ENCODE results near the gene MTMR2. TPM values are rescaled to one million over a fixed set of nuclear protein-coding genes. Genes with fewer than 3 reads are reported as not detected.
A peak's percentile ranks its signal among the peaks of the same experiment; 100 is the strongest.

MTMR2 gene
- polyA plus RNA-seq, 2 of the 4 experiments (the other 2 are of a cell fraction): 22.2 to 28.7 TPM

- peaks cover 6% of the 10 kb centered on the region for H3K9me3 ChIP-seq
- H3K27ac ChIP-seq: no peak overlapping the region
- no peak for FAIRE-seq
- POLR2A ChIA-PET: no interaction called here
- H3K4me3 ChIP-seq: no peak overlapping the region
- WGBS (ENCODE audit: missing lambda C conversion rate): 23% methylated on average over 4 of the region's 4 CpGs
- no peaks in the 10 kb centered on the region for H3K4me1 ChIP-seq
- H3K4me2 ChIP-seq: no peak overlapping the region
- CTCF ChIA-PET: no interaction called here
- no peak for DNase-seq (ENCODE audit: low read depth in 1 of 2, low spot score in 1 of 2)
- TF ChIP-seq ZNF302 (CRISPR knock-in tag; IDR thresholded peaks at IDR 0.05): no peak
- TF ChIP-seq TP53 (CRISPR knock-in tag; IDR thresholded peaks at IDR 0.05): no peak
- TF ChIP-seq ZFP36 (IDR thresholded peaks at IDR 0.05; ENCODE audit: borderline replicate concordance, partially characterized antibody): peak; percentile 82
- TF ChIP-seq EHMT2 (IDR thresholded peaks at IDR 0.05; ENCODE audit: low read depth): no peak
- no peak for TF ChIP-seq POLR2AphosphoS2 (conservative IDR thresholded peaks at IDR 0.05; ENCODE audit: low read length)
- ATAC-seq: no peak
These were observed 20.7 kb upstream of the MTMR2 start for GRCh38 chr11:95944623-95945022.

- ChIA-PET POLR2A (no interaction called here), CTCF (no interaction called here)
- TF ChIP-seq ATOH8 (CRISPR knock-in tag; IDR thresholded peaks at IDR 0.05; ENCODE audit: low read depth) (no peak), ZSCAN20 (CRISPR knock-in tag; IDR thresholded peaks at IDR 0.05) (no peak), MYC (IDR thresholded peaks at IDR 0.05; ENCODE audit: borderline replicate concordance, low read length) (no peak), KDM5A (IDR thresholded peaks at IDR 0.05) (no peak), JUN (IDR thresholded peaks at IDR 0.05) (no peak), SMC3 (IDR thresholded peaks at IDR 0.05) (no peak), BCL3 (IDR thresholded peaks at IDR 0.05) (no peak), NR3C1 (IDR thresholded peaks at IDR 0.05) (no peak), MAZ (IDR thresholded peaks at IDR 0.05; ENCODE audit: borderline replicate concordance, low read depth, low read length) (no peak), TP53 (CRISPR knock-in tag; IDR thresholded peaks at IDR 0.05) (no peak), HOXB13 (CRISPR knock-in tag; IDR thresholded peaks at IDR 0.05; ENCODE audit: low read depth) (no peak), USF2 (IDR thresholded peaks at IDR 0.05) (no peak)
- H3K4me3 ChIP-seq: no peak overlapping the region
- no peak for ATAC-seq
- no peak overlapping the region for H3K4me2 ChIP-seq
- FAIRE-seq: no peak
- 67% methylated on average over 1 of the region's 1 CpG for WGBS (ENCODE audit: missing lambda C conversion rate)
- H3K9me3 ChIP-seq: peaks cover 6% of the 10 kb centered on the region
- no peaks in the 10 kb centered on the region for H3K4me1 ChIP-seq
- H3K27ac ChIP-seq: no peak overlapping the region
- no peak for DNase-seq (ENCODE audit: low read depth in 1 of 2, low spot score in 1 of 2)
These were observed 19.6 kb upstream of the MTMR2 start for GRCh38 chr11:95943546-95943945.

- WGBS (ENCODE audit: missing lambda C conversion rate): 76% methylated on average over 6 of the region's 6 CpGs
- H3K9me3 ChIP-seq: no peaks in the 10 kb centered on the region; the same call in 2 of the 3 replicates
- no peak overlapping the region for H3K4me3 ChIP-seq
- no peak overlapping the region for H3K27ac ChIP-seq
- no peaks in the 10 kb centered on the region for H3K4me1 ChIP-seq
- ChIA-PET POLR2A (no interaction called here), CTCF (interaction anchor here (1.2 kb wide), 1 partner anchor 458 kb away, joined by 3 read pairs; no protein-coding TSS in a partner anchor)
- H3K4me2 ChIP-seq: no peak overlapping the region
- no peak for FAIRE-seq
- DNase-seq (ENCODE audit: low read depth in 1 of 2, low spot score in 1 of 2): no peak
- no peak for TF ChIP-seq REST (IDR thresholded peaks at IDR 0.05)
- no peak for TF ChIP-seq PHF8 (IDR thresholded peaks at IDR 0.05; ENCODE audit: borderline replicate concordance, low read depth)
- no peak for TF ChIP-seq NR3C1 (IDR thresholded peaks at IDR 0.05)
- no peak for TF ChIP-seq KDM5A (IDR thresholded peaks at IDR 0.05)
- no peak for TF ChIP-seq CTCF (IDR thresholded peaks at IDR 0.05)
- TF ChIP-seq MAFK (IDR thresholded peaks at IDR 0.05; ENCODE audit: partially characterized antibody): no peak
- TF ChIP-seq RCOR1 (IDR thresholded peaks at IDR 0.05; ENCODE audit: low read depth, low read length): no peak
- no peak for ATAC-seq
These were observed 15.2 kb upstream of the MTMR2 start for GRCh38 chr11:95939091-95939490.
